GM19238 (cell line): Measurements from ENCODE around the gene PLEKHO1.
"Not testable (repeated sequence)": the region's sequence is repeated elsewhere in the genome, so short reads cannot be mapped to it uniquely, and the experiment has no call there.

ENCODE experiments used
- DNase-seq: peaks from one replicate; pipeline ENCODE4 v3.0.0; 2011; ENCODE audit warnings: low spot score; ENCODE audit not compliant: insufficient read length

Gene PLEKHO1

DNA sequence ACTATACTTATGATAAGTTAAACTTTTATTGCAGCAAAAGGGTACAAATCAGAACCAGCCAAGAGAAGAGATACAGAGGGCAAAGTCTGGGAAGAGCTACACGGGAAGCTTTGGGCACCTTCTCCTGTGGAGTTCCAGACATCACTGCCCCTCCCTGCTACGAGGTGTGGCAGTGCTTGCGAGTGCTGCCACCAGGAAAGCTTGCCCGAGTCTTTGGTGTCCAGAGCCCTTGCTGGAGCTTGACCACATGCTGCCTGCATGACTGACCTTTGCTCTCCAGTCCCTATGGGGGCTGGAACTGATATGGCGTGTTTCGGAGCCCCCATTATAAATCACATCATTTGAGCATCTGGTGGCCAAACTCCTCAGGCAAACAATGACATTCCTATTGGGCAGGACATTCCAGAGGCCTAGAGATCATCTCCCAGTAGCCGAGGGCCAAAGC lies 23.4 kb downstream of the PLEKHO1 start:
- no peak for DNase-seq

GRCh38 chr1:150176593-150176992 lies 26.9 kb downstream of the PLEKHO1 start:
- DNase-seq = no peak

DNA sequence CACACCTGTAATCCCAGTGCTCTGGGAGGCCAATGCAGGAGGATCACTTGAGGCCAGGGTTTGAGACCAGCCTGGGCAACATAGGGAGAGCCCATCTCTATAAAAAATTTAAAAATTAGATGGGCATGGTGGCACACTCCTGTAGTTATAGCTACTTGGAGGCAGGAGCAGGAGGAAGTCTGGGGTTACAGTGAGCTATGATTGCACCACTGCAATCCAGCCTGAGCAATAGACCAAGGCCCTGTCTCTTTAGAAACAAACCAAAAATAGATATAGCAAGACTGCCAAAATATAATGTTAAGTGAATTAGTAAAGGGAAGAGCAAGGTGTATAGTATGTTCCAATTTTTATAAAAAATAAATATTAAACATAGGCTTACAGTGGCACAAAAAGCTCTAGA lies 28.8 kb downstream of the PLEKHO1 start:
- DNase-seq = no peak

DNA sequence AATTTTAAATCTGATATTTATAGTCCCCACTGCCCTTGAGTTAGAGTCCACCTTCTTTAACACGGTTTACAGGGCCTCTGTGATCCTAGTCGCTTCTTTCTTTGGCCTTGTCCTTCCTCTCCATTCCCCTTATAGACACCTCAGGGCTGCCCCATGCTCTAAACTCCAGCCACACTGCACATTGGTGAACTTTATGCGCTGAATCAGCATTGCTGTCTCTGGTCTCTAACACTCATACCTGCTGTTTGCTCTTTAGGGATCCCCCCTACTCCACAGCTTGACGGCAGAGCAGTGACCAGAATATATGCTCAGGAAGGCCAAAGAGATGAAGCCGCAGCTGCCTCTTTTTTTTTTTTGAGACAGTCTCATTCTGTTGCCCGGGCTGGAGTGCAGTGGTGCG lies 30.2 kb downstream of the PLEKHO1 start:
- DNase-seq = no peak

DNA sequence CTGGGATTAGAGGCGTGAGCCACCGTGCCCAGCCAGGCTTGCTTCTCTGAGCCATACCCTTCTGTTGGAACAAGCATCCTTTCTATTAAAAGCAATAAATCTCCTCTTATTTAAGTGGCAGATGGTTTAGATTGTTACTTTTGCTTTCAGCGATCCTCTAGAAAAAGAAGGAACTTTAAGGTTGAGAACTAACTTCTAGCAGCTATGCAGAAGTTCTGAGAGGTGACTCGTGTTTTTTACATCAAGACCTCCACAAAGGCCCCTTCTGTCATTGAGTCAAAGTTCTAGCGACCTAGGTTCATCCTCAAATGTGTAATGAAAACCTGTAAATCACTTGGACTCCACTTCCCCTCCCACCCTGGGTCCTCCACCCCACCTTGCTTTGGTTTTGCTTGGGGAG lies 30.8 kb downstream of the PLEKHO1 start:
- DNase-seq = no peak

GRCh38 chr1:150182247-150182646 lies 32.5 kb downstream of the PLEKHO1 start:
- no peak for DNase-seq

DNA sequence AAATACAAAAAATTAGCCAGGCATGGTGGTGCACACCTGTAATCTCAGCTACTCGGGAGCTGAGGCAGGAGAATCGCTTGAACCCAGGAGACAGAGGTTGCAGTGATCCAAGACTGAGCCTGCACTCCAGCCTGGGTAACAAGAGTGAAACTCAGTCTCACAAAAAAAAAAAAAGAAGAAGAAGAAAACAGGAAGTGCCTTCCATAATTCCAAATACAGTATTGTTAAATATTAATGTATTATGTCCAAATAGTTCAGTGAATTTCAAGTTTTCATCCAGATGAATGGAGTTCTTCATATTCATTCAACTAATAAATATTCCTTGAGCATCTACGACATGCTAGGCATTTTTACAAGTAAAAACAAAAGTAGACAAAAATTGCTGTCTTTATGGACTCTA lies 33.3 kb downstream of the PLEKHO1 start:
- no peak for DNase-seq

- no peak for DNase-seq
Measured at GRCh38 chr1:150185481-150185880, 35.8 kb downstream of the PLEKHO1 start.

DNA sequence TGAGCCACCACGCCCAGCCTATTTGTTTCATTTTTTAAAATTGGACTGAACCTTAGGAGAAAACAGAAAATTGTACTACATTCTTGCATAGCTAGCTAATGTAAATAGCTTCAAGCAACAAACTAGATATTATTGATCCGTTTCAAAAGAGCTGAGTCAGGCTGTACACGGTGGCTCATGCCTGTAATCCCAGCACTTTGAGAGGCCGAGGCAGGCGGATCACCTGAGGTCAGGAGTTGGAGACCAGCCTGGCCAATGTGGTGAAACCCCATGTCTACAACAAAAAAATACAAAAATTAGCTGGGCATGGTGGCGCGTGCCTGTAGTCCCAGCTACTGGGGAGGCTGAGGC lies 36.7 kb downstream of the PLEKHO1 start:
- DNase-seq = not testable (repeated sequence)

- no peak for DNase-seq
Measured at GRCh38 chr1:150186789-150187559, 37.3 kb downstream of the PLEKHO1 start.

DNA sequence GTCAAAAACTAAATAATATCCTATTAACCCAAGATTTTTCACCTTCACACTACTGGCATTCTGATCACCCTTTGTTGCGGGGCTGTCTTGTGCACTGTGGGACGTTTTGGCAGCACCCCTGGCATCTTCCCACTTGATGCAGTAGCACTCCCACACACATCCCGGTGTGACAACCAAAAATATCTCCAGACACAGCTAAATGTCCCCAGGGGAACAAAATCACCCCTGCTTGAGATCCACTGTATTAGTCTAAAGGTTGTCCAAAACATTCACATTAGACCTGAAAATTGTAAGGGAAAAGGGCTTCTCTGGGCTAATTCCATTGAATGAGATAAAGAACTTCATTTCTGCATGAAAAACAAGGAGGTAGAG lies 37.8 kb downstream of the PLEKHO1 start:
- DNase-seq = no peak

GRCh38 chr1:150192012-150192411 lies 42.3 kb downstream of the PLEKHO1 start:
- DNase-seq = no peak

DNA sequence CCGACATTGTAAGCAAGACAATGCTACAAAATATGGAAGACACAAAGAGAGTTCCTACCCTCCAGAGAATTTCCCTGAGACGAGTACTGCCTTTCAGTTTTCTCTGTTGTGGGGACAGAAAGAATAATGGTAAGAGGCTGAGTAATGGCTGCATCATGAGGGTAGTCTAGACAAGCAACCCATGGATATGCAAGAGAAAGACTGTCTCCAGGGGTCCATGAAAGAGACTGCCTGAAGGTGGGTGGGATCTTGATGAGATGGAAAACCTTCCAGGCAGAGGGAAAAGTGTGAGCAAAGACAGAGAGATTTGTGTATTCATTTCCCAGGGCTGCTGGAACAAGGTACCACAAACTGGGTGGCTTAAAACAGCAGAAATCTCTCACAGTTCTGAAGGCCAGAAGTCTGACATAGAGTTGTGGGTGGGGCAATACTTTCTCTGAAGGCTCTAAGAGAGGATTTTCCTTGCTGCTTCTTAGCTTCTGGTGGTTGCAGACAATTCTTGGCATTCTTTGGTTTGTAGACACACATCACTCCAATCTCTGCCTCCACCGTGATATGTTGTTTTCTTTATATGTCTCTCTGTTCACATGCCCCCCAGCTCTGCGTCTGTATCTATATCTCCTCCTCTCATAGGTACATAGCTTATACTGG lies 44.8 kb downstream of the PLEKHO1 start:
- no peak for DNase-seq

DNA sequence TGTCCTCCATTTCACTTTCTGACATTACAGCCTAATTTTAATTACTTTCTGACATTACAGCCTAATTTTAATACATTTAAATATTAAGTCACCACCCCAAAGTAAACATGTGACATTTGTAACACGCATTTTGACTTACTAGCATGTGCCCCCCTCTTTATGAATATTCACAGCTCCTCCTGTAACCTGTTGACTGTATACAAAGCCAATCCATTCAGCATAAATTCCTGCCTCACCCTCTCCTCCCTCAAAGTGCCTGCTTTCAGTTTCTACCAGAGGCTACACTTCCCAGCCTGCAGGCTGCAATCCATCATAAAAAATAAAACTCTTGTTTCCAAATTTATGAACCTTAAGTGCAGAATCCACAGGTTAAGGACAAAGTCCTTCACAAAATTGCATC lies 46.7 kb downstream of the PLEKHO1 start:
- DNase-seq = no peak

DNA sequence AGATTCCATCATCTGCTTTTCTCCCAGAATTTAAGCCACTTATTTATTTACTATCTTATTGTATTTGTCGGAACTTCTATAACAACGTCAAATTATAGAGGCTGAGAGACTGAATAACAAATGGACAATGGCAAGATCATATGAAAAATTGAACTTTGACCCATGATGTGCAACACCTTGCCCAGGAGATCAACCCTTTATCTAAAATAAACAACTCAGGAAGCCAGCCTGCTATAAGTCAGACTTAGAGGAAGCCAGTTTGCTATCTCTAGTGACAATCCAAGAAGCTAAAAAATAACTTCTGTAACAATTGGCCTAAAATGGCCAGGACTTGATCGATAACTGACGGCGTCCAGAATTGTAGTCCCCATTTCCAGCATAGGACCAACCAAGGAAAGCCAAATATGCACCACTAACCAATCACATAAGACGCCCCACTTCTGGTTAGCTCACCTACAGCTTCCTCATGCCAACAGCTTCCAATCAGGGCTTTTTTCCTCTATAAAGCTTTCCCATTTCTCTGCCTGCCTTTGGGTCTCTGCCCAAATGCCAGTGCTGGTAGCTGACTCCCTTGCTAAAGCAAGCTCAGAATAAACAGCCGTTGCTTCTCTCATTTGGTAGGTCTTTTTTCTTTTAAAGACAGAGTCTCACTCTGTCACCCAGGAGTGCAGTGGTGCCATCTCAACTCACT lies 57.7 kb downstream of the PLEKHO1 start:
- no peak for DNase-seq

GRCh38 chr1:150208460-150208859 lies 58.7 kb downstream of the PLEKHO1 start:
- DNase-seq = not testable (repeated sequence)
